Urinary bladder (tissue), 4 donors: ENCODE results near the gene NGF. TPM values are rescaled to one million over a fixed set of nuclear protein-coding genes. Genes with fewer than 3 reads are reported as not detected.

Source experiments
- DNase-seq: peaks from one replicate; pipeline ENCODE4 v3.0.0-alpha.2; 2015; ENCODE audit errors: extremely low spot score
- H3K27ac ChIP-seq: one replicate; pipeline ENCODE4 v1.5.1; 2013; ENCODE audit warnings: low read depth, mild to moderate bottlenecking, moderate library complexity
- H3K36me3 ChIP-seq: one replicate; pipeline ENCODE4 v1.6.1; 2013; ENCODE audit warnings: mild to moderate bottlenecking, moderate library complexity; ENCODE audit not compliant: insufficient read depth
- H3K4me1 ChIP-seq: one replicate; pipeline ENCODE4 v1.6.1; 2013; ENCODE audit warnings: mild to moderate bottlenecking, moderate library complexity; ENCODE audit not compliant: insufficient read depth
- H3K4me3 ChIP-seq: one replicate; pipeline ENCODE4 v1.5.1; 2013; ENCODE audit warnings: low read depth, low read length
- WGBS: extraction: QIAGEN DNeasy Blood & Tissue Kit; methylation state at CpG from one replicate; pipeline ENCODE4 v1.1.7; 2013; 5-methylcytosine and 5-hydroxymethylcytosine counted together
- polyA plus RNA-seq: library from polyadenylated mRNA; stranded (reverse); fragments of 200-250 nt; gene quantifications from one replicate; pipeline ENCODE4 v1.2.3, GENCODE V29; 2013
- total RNA-seq: library from RNA; depleted of rRNA; stranded (reverse); fragments of >200 nt; gene quantifications from one replicate; pipeline ENCODE4 v1.2.3, GENCODE V29; 2014
- donor health status: healthy with polysubstance abuse.
- donor health status: healthy.

NGF gene
- total and polyA plus RNA-seq, 2 donors: 5.8 to 8.0 TPM

GRCh38 chr1:115241309-115241708 is 96.7 kb downstream of the NGF start:
- DNase-seq: no peak
- H3K27ac ChIP-seq: no peak overlapping the region
- H3K4me1 ChIP-seq: no peaks in the 10 kb centered on the region
- no peak overlapping the region for H3K4me3 ChIP-seq
- H3K36me3 ChIP-seq: no peaks in the 10 kb centered on the region
- 95% methylated on average over 1 of the region's 1 CpG for WGBS

DNA sequence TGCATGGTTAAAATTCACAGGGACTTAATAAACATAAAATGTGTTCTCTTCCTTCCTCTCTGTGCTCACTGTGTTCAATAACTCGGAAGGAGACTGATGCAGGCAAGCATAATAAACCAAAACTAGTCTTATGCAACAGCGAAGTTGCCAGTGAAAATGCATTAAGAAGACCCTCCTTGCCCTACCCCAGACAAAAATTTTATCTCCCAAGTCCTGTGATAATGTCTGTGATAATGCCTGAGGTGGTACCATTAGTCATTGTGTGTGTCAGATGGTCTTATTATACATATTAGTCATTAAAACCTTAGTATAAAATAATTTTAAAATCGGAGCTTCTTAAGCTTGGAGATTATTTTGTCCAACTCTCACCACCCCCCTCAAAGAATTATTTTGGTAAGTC is 97.8 kb downstream of the NGF start:
- Histone ChIP-seq H3K4me3 (no peak overlapping the region), H3K4me1 (no peaks in the 10 kb centered on the region), H3K36me3 (no peaks in the 10 kb centered on the region), H3K27ac (no peak overlapping the region)
- WGBS: 89% methylated on average over 3 of the region's 3 CpGs
- no peak for DNase-seq

- no peak overlapping the region for H3K27ac ChIP-seq
- no peak overlapping the region for H3K4me3 ChIP-seq
- WGBS: 63% methylated on average over 1 of the region's 1 CpG
- H3K4me1 ChIP-seq: no peaks in the 10 kb centered on the region
- H3K36me3 ChIP-seq: no peaks in the 10 kb centered on the region
- DNase-seq: no peak
Measured at GRCh38 chr1:115239426-115239825, 98.6 kb downstream of the NGF start.

- no peak for DNase-seq
- Histone ChIP-seq H3K4me3 (no peak overlapping the region), H3K27ac (no peak overlapping the region), H3K4me1 (no peaks in the 10 kb centered on the region), H3K36me3 (no peaks in the 10 kb centered on the region)
Measured at GRCh38 chr1:115239148-115239422, 99.0 kb downstream of the NGF start.

GRCh38 chr1:115238336-115239147 is 99.5 kb downstream of the NGF start:
- DNase-seq: no peak
- Histone ChIP-seq H3K4me3 (no peak overlapping the region), H3K36me3 (no peaks in the 10 kb centered on the region), H3K4me1 (no peaks in the 10 kb centered on the region), H3K27ac (no peak overlapping the region)
- WGBS: 86% methylated on average over 5 of the region's 5 CpGs

DNA sequence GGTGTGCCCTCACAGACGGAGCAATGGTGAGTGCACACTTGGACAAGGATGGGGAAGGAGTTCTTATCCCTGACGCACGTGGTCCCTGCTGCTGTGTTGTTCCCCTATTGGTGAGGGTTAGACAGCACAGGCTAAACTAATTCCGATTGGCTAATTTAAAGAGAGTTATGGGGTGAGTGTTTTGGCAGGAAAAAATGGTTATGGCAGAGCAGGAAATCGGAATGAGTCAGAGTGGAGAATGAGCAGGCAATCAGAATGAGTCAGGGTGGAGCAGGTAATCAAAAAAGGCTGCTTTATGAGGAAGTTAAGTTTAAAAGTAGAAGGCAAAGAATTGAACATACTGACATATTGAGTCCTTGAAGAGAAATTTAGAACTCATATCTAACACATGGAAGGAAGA is 100.5 kb downstream of the NGF start:
- Histone ChIP-seq H3K36me3 (no peaks in the 10 kb centered on the region), H3K27ac (no peak overlapping the region), H3K4me3 (no peak overlapping the region), H3K4me1 (no peaks in the 10 kb centered on the region)
- 89% methylated on average over 5 of the region's 5 CpGs for WGBS
- no peak for DNase-seq

DNA sequence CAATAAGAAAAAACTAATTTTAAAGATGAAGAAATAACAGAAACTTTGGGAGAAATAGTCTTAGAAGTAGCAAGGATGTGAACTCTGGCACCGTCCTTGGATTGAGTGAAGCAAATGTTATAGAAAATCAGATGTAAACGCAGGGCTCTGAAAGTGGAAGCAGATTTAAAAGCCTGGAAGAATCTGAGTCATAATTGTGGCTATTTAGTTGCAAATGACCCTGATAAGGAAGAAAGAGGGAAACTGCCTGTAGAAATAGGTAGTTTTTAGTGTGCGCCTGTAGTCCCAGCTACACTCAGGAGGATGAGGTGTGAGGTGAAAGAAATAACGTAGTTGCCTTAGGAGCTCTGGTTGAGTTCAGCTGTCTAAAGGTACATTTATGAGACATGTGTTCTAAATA is 101.0 kb downstream of the NGF start:
- no peak overlapping the region for H3K27ac ChIP-seq
- 87% methylated on average over 4 of the region's 4 CpGs for WGBS

More for the DNA sequence above, 101.0 kb downstream of the NGF start:
- Histone ChIP-seq H3K4me3 (no peak overlapping the region), H3K36me3 (no peaks in the 10 kb centered on the region), H3K4me1 (no peaks in the 10 kb centered on the region)
- no peak for DNase-seq

Other genes starting within 250 kb of the NGF start
- 55.4 TPM for gene TSPAN2, start 248.7 kb downstream of the NGF start, total RNA-seq
- 51.1 TPM for gene TSPAN2, start 248.7 kb downstream of the NGF start, polyA plus RNA-seq